Measurements from ENCODE around the gene CYP11A1. TPM values are rescaled to one million over a fixed set of nuclear protein-coding genes. Genes with fewer than 3 reads are reported as not detected.

Gene CYP11A1
- total RNA-seq, 2 experiments from 2014 or later: 0.29 to 0.31 TPM

- ChIA-PET POLR2A (no interaction called here), CTCF (interaction anchor here (2.5 kb wide), 1 partner anchor 32 kb away, joined by 8 read pairs; no protein-coding TSS in a partner anchor)
- Mint-ChIP-seq H3K4me1 (ENCODE audit: low read depth) (peaks cover 18% of the 10 kb centered on the region), H3K9me3 (no peaks in the 10 kb centered on the region), H3K27me3 (no peaks in the 10 kb centered on the region), H3K36me3 (ENCODE audit: low read depth) (peaks cover 62% of the 10 kb centered on the region), H3K27ac (peak overlapping the region; percentile 11), H3K4me3 (no peak overlapping the region)
- TF ChIP-seq CTCF (IDR thresholded peaks at IDR 0.05): no peak
- no peak for ATAC-seq
- DNase-seq: no peak
- intact Hi-C loops (cut with micrococcal nuclease): no loop called here
These were observed 46.7 kb upstream of the CYP11A1 start for GRCh38 chr15:74414081-74414580.

DNA sequence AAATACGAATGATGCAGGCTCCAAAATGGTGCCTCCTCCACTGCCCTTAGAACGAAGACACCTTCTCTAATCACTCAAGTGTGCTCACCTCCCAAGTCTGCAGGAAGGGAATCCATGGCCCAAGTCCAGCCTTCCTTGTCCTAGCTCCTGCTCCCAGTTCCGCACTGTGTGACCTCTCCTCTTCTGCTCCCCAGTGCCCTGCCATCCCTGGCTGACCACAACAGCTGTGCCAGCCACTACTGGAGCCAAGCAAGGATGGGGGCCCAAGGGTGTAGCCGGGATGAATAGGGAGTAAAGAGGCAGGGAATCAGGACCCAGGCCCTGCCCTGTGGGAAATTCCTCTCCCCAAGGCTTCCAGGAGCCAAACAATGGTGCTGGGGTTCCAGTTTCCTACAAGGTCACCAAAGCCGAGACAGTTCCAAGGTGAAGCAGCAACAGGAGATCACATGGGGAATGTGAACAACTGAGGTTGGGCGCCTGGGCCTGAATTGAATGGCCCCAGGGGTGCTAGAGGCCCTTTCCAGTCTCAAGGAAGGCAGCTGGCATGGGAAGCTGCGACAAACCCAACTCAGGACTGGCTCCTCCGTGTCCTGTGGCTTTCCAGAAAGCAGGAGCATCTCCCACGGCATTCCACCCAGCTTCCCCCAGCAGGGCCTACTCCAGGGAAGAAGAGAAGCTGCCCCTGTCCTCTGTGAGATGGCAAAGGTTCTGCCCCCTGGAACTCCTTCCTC, 46.1 kb upstream of the CYP11A1 start:
- no peak for TF ChIP-seq CTCF (IDR thresholded peaks at IDR 0.05)
- peaks cover 18% of the 10 kb centered on the region for H3K4me1 Mint-ChIP-seq (ENCODE audit: low read depth)
- no peaks in the 10 kb centered on the region for H3K27me3 Mint-ChIP-seq
- H3K36me3 Mint-ChIP-seq (ENCODE audit: low read depth): peaks cover 58% of the 10 kb centered on the region
- DNase-seq: no peak
- H3K9me3 Mint-ChIP-seq: no peaks in the 10 kb centered on the region
- ATAC-seq: no peak
- POLR2A ChIA-PET: interaction anchor here (1.0 to 1.2 kb wide), 2 partner anchors 11 to 12 kb away, joined by 3 read pairs; no protein-coding TSS in a partner anchor
- no peak overlapping the region for H3K4me3 Mint-ChIP-seq
- intact Hi-C loops (cut with micrococcal nuclease): no loop called here
- H3K27ac Mint-ChIP-seq: peak overlapping the region; percentile 25
- CTCF ChIA-PET: interaction anchor here (1.3 to 2.5 kb wide), 3 partner anchors 15 to 41 kb away, joined by 3 to 8 read pairs (median 3); no protein-coding TSS in a partner anchor

GRCh38 chr15:74412159-74412558, 44.7 kb upstream of the CYP11A1 start:
- DNase-seq: no peak
- ChIA-PET CTCF (interaction anchor here (1.5 to 2.5 kb wide), 3 partner anchors 9 to 30 kb away, joined by 3 to 8 read pairs (median 4); no protein-coding TSS in a partner anchor), POLR2A (interaction anchor here (1.6 kb wide), 1 partner anchor 9 kb away, joined by 5 read pairs; no protein-coding TSS in a partner anchor)
- no peaks in the 10 kb centered on the region for H3K27me3 Mint-ChIP-seq
- intact Hi-C loops (cut with micrococcal nuclease): no loop called here
- H3K4me1 Mint-ChIP-seq (ENCODE audit: low read depth): peaks cover 23% of the 10 kb centered on the region
- H3K27ac Mint-ChIP-seq: no peak overlapping the region
- no peaks in the 10 kb centered on the region for H3K9me3 Mint-ChIP-seq
- TF ChIP-seq CTCF (IDR thresholded peaks at IDR 0.05): no peak
- peaks cover 55% of the 10 kb centered on the region for H3K36me3 Mint-ChIP-seq (ENCODE audit: low read depth)
- H3K4me3 Mint-ChIP-seq: no peak overlapping the region
- no peak for ATAC-seq

- Mint-ChIP-seq H3K36me3 (ENCODE audit: low read depth) (peaks cover 54% of the 10 kb centered on the region), H3K27me3 (no peaks in the 10 kb centered on the region), H3K9me3 (no peaks in the 10 kb centered on the region), H3K4me3 (no peak overlapping the region), H3K4me1 (ENCODE audit: low read depth) (peaks cover 25% of the 10 kb centered on the region), H3K27ac (no peak overlapping the region)
- no peak for TF ChIP-seq CTCF (IDR thresholded peaks at IDR 0.05)
- ATAC-seq (no peak), DNase-seq (no peak)
- ChIA-PET POLR2A (interaction anchor here (1.6 kb wide), 1 partner anchor 8 kb away, joined by 5 read pairs; no protein-coding TSS in a partner anchor), CTCF (interaction anchor here (1.4 to 1.5 kb wide), 3 partner anchors 9 to 16 kb away, joined by 3 to 5 read pairs (median 4); no protein-coding TSS in a partner anchor)
- intact Hi-C loops (cut with micrococcal nuclease): no loop called here
These were observed 44.2 kb upstream of the CYP11A1 start for GRCh38 chr15:74411686-74412085.

- peaks cover 43% of the 10 kb centered on the region for H3K36me3 Mint-ChIP-seq (ENCODE audit: low read depth)
These were observed 43.1 kb upstream of the CYP11A1 start for GRCh38 chr15:74410502-74410901.

More at GRCh38 chr15:74410502-74410901, 43.1 kb upstream of the CYP11A1 start:
- Mint-ChIP-seq H3K27me3 (no peaks in the 10 kb centered on the region), H3K9me3 (no peaks in the 10 kb centered on the region), H3K27ac (no peak overlapping the region), H3K4me3 (no peak overlapping the region), H3K4me1 (ENCODE audit: low read depth) (peaks cover 25% of the 10 kb centered on the region)
- intact Hi-C loops (cut with micrococcal nuclease): no loop called here
- ChIA-PET POLR2A (no interaction called here), CTCF (interaction anchor here (1.4 kb wide), 1 partner anchor 8 kb away, joined by 5 read pairs; no protein-coding TSS in a partner anchor)
- no peak for ATAC-seq
- DNase-seq: no peak
- no peak for TF ChIP-seq CTCF (IDR thresholded peaks at IDR 0.05)

Measured in activated CD8-positive, alpha-beta T cell treated with anti-CD3 and anti-CD28 coated beads for 36 hours (primary cell).